ENCODE measurements around the gene HLX.

The HLX gene

DNA sequence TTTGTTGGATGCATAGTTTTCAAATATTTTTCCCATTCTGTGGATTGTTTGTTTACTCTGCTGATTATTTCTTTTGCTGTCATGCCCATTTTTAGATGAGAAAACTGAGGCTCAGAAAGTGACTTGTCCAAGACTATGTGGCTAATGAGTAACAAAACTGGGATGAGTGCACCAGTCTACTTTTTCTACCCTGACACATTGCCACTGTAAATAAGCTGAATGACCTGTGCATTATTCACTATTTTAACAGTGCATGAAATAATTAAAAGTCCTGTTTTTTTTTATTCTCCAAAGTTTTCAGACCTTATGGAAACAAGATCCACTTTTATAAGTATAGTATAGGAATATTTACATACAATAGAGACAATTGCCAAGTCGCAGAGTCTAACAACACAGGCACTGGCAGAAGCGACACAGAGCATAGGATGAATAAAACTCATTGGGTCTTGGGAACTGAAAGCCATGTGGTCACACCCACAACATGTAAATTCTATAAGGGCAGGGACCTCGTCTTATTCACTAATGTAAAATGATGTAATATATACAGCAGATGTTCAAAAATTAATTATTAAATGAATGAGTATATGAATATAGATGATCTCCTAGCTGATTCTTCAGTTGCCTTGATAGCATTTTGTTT, 45.2 kb downstream of the HLX start:
- Histone ChIP-seq H3K27me3 (ENCODE audit: control insufficient read depth, insufficient read depth, low read length) (no peaks in the 10 kb centered on the region), H3K9me3 (ENCODE audit: control insufficient read depth, low read length) (no peaks in the 10 kb centered on the region), H3K36me3 (ENCODE audit: control insufficient read depth, insufficient read depth, low read length) (no peaks in the 10 kb centered on the region), H3K4me1 (ENCODE audit: control insufficient read depth, insufficient read depth, low read length) (no peaks in the 10 kb centered on the region), H3K4me3 (ENCODE audit: low read length) (no peak overlapping the region), H3K9ac (ENCODE audit: low read length) (no peak overlapping the region)

DNA sequence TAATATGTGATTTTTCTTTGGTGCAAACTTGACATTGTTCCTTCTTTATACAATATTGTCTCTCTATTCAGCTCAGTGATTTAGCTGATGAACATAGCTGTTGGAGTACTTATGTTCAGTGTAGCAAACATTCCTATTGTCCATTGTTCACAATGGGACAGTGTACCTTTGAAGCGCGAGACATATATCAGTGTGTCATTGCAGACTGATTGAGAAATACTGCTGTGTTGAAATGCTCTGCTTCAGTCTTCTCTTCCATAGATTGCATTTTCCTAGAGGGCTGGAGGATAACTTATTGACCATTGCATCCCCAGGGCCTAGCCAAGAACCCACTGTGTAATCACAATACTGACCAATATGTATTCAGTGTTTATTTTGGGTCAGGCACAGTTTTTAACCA, 46.5 kb downstream of the HLX start:
- H3K9me3 ChIP-seq (ENCODE audit: control insufficient read depth, low read length) = no peaks in the 10 kb centered on the region
- H3K27me3 ChIP-seq (ENCODE audit: control insufficient read depth, insufficient read depth, low read length) = no peaks in the 10 kb centered on the region
- no peak overlapping the region for H3K4me3 ChIP-seq (ENCODE audit: low read length)
- H3K9ac ChIP-seq (ENCODE audit: low read length) = no peak overlapping the region
- no peaks in the 10 kb centered on the region for H3K4me1 ChIP-seq (ENCODE audit: control insufficient read depth, insufficient read depth, low read length)
- no peaks in the 10 kb centered on the region for H3K36me3 ChIP-seq (ENCODE audit: control insufficient read depth, insufficient read depth, low read length)

DNA sequence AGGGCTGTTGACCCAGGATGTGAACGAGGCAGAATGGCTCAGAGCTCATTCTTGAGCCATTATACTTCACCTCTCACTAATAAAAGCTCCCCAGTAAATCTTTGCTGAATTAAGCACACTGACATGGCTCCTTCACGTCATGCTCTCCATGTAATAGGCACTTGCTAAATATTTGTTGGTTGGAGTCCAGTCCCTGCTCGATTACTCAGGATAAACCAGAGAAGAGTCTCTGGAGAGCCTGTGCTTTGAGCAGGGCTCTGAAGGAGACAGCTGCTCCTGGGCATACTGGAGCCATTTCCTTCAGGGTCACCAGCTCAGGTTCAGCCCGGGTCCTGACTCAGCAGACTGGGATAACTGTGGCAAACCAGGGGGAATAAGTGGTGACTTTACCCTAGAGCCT, 46.9 kb downstream of the HLX start:
- H3K9ac ChIP-seq (ENCODE audit: low read length) = no peak overlapping the region
- H3K4me1 ChIP-seq (ENCODE audit: control insufficient read depth, insufficient read depth, low read length) = no peaks in the 10 kb centered on the region
- no peaks in the 10 kb centered on the region for H3K9me3 ChIP-seq (ENCODE audit: control insufficient read depth, low read length)
- no peaks in the 10 kb centered on the region for H3K27me3 ChIP-seq (ENCODE audit: control insufficient read depth, insufficient read depth, low read length)
- no peak overlapping the region for H3K4me3 ChIP-seq (ENCODE audit: low read length)
- H3K36me3 ChIP-seq (ENCODE audit: control insufficient read depth, insufficient read depth, low read length) = no peaks in the 10 kb centered on the region

DNA sequence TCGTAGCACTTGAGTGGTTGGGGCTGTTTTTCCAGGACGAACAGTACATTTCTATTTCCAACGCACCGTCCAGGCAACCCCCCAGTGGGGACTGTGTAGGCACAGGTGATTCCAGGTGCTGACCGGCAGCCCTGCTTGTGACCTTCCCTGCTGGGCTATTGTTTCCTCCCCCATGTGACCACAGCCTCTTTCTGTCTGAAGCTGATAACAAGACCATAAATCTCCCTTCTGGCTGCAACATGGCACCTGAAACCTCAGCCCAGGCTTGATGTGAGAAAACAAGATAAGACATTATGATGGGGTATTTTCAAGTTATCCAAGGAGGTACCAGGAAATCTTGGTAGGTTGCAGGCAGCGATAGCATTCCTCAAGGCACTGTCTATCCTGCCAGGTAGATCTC, 48.2 kb downstream of the HLX start:
- H3K36me3 ChIP-seq (ENCODE audit: control insufficient read depth, insufficient read depth, low read length) = no peaks in the 10 kb centered on the region
- H3K4me3 ChIP-seq (ENCODE audit: low read length) = no peak overlapping the region
- H3K27me3 ChIP-seq (ENCODE audit: control insufficient read depth, insufficient read depth, low read length) = no peaks in the 10 kb centered on the region
- H3K9me3 ChIP-seq (ENCODE audit: control insufficient read depth, low read length) = no peaks in the 10 kb centered on the region
- no peaks in the 10 kb centered on the region for H3K4me1 ChIP-seq (ENCODE audit: control insufficient read depth, insufficient read depth, low read length)
- no peak overlapping the region for H3K9ac ChIP-seq (ENCODE audit: low read length)

DNA sequence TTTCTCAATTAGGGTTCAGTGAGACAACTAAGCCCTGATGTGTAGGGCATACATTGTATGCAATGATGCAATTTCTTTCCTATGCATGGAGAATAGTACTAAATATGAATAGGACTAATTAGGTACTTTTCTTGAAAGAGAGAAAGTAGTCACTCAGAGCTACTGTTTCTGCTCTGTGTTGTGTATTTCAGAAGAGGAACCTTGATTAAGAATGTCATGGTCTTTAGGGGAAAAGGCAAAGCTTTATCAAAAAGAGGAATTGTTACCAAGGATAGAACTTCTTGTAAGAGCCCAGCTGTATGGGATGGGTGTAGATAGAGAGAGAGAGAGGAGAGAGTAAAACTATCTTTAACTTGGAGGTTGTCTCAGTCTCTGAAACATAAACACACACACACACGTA, 49.1 kb downstream of the HLX start:
- no peaks in the 10 kb centered on the region for H3K36me3 ChIP-seq (ENCODE audit: control insufficient read depth, insufficient read depth, low read length)
- H3K27me3 ChIP-seq (ENCODE audit: control insufficient read depth, insufficient read depth, low read length) = no peaks in the 10 kb centered on the region
- no peak overlapping the region for H3K4me3 ChIP-seq (ENCODE audit: low read length)
- no peak overlapping the region for H3K9ac ChIP-seq (ENCODE audit: low read length)
- no peaks in the 10 kb centered on the region for H3K9me3 ChIP-seq (ENCODE audit: control insufficient read depth, low read length)
- no peaks in the 10 kb centered on the region for H3K4me1 ChIP-seq (ENCODE audit: control insufficient read depth, insufficient read depth, low read length)

DNA sequence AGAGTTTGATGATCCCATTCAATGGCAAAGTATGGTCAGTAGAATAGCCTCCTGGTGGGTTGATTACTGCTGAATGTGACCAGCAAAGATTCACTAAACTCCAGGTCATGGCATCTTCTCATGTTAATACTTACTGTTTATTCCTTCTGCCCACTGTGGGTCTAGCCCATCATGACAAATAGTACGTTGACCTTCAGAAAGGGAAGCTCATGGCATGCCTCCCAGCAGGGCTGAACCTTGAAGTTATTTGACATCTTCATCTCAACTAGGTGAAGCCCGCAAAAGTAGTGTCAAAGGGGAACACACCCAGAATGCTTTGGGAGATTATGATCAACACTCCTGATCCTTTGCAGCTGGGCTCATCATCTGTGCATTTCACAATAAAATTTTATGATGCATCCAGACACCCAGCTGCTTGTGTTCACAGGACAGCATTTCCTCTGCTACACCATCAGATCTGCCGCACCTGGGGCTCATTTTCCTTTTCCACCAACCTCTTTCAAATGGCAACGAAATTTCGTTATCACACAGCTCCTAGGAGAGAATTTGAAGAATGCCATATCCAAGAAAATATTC, 49.6 kb downstream of the HLX start:
- Histone ChIP-seq H3K27me3 (ENCODE audit: control insufficient read depth, insufficient read depth, low read length) (no peaks in the 10 kb centered on the region), H3K4me3 (ENCODE audit: low read length) (no peak overlapping the region), H3K36me3 (ENCODE audit: control insufficient read depth, insufficient read depth, low read length) (no peaks in the 10 kb centered on the region), H3K4me1 (ENCODE audit: control insufficient read depth, insufficient read depth, low read length) (no peaks in the 10 kb centered on the region), H3K9ac (ENCODE audit: low read length) (no peak overlapping the region), H3K9me3 (ENCODE audit: control insufficient read depth, low read length) (no peaks in the 10 kb centered on the region)

DNA sequence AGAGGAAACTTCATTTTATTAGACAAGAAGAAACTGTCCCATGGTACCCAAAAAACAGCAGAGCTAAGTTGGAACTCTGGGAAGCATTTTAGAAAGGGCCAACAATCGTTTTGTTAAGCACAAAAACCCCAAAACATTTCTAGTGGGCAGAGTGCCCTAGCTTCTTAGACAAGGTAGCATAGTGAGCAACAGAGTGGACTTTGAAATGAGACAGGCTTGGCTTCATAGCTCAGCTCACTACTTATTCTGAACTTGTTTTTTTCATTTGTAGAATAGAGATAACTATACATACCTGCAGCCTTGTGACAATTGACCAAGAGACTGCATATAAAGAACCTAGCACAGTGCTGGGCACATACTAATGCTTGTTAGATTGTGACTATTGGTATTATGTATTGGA, 50.1 kb downstream of the HLX start:
- Histone ChIP-seq H3K36me3 (ENCODE audit: control insufficient read depth, insufficient read depth, low read length) (no peaks in the 10 kb centered on the region), H3K9ac (ENCODE audit: low read length) (no peak overlapping the region), H3K9me3 (ENCODE audit: control insufficient read depth, low read length) (no peaks in the 10 kb centered on the region), H3K27me3 (ENCODE audit: control insufficient read depth, insufficient read depth, low read length) (no peaks in the 10 kb centered on the region), H3K4me1 (ENCODE audit: control insufficient read depth, insufficient read depth, low read length) (no peaks in the 10 kb centered on the region), H3K4me3 (ENCODE audit: low read length) (no peak overlapping the region)
